ENCODE data around the gene GALM.
"Not testable (repeated sequence)": the region's sequence is repeated elsewhere in the genome, so short reads cannot be mapped to it uniquely, and the experiment has no call there.

GALM gene

DNA sequence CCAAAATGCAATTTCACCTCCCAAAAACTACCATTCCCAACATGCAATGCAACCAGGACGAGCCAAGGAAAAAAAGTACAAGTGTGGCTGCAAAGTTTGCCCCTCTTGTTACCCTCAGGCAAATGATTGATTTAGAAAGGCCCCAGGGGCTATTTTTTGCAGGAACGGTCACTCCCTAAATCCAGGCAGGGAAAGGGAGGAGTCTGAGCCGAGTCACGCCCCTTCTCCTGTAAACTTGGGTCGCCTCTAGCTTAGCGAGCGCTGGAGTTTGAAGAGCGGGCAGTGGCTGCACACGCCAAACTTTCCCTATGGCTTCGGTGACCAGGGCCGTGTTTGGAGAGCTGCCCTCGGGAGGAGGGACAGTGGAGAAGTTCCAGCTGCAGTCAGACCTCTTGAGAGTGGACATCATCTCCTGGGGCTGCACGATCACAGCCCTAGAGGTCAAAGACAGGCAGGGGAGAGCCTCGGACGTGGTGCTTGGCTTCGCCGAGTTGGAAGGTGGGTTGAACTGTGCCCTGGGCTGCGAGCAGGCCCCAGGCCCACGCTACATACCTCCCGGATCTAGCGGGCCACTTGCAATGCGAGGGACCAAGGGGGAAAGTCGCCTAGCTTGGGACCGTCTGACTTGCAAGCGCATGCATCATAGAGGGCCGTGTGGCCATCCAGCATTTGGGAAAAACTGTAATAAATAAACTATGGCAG is at the start of gene GALM:
Gene GALM (plus strand): TSS at position 261 of the 702 bp plus-strand sequence. CDS start 48 bp downstream, at position 309.
- peak in 2 of 4 experiments; percentile 36 to 50 for DNase-seq (ENCODE audit: low read depth in 4 of 4, low spot score in 1 of 4)

DNA sequence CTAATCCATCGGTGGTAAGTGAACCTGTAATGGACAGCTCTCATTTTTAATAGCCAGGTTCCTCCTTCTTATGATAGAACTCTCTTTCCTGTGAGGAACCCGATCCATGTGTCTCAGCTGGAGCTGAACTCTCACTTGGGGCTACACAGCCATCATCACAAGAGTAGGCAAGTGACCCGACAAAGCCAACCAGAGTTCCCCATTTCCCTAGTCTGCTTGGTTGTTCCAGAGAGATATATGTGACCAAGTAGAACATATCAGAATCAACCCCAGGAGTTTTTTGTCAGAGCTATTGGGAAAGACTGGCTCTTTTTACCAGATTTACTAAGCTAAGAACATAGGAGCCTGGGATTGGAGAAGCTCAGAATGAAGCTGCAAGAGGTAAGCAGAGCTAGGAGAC is 48.6 kb upstream of the GALM start:
- DNase-seq (ENCODE audit: low read depth in 4 of 4, low spot score in 1 of 4) = no peak

DNA sequence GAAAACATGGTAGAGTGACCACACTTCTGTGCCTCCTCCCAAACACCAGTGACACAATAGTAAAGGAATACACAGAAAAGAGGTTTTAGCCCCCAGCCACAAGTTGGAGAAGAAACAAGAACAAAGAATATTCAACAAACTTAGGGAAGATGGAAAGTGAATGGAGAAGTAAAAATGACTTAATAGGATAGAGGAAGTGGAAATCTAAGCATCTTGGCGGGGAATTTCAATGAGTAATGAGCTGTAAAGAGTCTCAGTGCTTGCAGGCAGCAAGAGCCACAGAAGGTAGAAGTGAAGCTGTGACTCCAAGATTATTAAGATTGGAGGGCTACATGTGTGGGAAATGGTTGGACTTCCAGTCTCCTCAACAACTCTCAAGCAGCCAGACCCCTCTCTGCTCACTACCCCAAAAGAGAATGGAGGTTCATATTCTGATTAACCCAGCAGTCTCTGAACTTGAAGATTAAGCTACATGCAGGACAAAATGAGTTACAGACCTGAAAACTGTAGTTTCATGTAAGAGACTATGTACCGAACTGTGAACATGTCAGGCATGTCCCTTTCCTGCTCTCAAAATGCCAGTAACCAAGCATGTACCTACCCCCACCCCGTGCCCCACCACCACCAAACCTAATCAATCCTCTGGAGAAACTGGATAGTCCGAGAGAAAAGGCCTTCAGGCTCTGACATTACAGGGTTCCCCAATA is 46.3 kb upstream of the GALM start:
- DNase-seq (ENCODE audit: low read depth in 4 of 4, low spot score in 1 of 4) = no peak

DNA sequence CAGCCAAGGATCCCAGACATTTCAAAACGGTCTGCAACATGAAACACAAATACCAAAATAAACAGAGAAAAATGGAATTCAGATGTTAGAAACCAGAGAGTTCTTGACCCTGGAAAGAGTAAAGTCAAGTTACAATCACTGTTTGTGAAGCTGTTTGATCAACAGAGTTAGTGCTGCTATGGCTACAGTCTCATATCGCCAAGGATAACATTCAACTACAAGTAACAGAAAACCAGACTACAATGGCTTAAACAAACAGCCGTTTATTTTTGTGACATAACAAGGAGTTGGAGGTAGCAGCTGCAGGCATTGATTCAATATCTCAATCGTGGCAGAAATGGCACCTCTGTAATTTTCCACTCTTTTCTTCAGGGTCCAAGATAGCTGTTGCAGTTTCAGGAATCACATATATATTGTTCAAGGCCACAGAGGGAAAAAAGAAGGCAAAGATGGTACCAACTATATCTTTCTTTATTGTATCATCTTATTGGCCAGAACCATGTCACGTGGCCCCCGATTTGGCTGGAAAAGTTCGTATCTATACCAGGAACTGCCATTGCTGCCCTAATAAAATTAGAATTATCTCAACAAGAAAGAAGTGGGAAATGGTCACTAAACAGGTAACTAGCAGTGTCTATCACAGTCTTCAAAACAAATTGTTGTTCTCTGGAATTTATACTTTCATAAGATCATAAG is 45.5 kb upstream of the GALM start:
- DNase-seq (ENCODE audit: low read depth in 4 of 4, low spot score in 1 of 4) = no peak

DNA sequence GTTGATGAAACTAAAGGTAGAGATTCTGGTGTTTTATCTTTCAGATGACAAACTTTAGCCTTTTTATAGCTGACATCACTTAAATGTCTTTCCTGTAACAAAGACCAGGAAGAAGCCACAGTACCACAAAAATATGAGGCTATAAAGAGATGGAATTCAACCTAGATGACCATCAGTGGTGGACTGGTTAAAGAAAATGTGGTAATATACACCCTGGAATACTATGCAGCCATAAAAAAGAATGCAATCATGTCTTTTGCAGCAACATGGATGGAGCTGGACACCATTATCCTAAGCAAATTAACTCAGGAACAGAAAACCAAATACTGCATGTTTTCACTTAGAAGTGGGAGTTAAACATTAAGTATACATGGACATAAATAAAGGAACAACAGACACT is 44.9 kb upstream of the GALM start:
- DNase-seq (ENCODE audit: low read depth in 4 of 4, low spot score in 1 of 4) = no peak

DNA sequence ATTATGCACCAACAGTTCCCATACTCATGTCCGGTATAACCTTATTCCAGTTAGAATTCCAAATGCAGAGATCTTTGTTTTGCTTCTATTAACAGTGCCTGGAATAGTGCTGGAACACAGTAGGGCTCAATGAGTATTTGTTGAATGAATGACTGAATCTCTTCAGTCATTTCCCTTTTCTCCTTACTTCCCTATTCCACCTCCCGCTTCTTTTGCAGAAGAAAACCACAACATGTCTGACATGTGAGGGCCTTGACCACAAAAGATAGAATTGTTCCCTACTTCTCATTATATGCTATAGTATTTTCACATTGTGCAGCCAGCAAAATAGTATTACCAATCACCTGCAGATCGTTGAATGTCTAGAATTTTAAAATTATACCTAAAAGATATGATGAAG is 43.7 kb upstream of the GALM start:
- no peak for DNase-seq (ENCODE audit: low read depth in 4 of 4, low spot score in 1 of 4)

DNA sequence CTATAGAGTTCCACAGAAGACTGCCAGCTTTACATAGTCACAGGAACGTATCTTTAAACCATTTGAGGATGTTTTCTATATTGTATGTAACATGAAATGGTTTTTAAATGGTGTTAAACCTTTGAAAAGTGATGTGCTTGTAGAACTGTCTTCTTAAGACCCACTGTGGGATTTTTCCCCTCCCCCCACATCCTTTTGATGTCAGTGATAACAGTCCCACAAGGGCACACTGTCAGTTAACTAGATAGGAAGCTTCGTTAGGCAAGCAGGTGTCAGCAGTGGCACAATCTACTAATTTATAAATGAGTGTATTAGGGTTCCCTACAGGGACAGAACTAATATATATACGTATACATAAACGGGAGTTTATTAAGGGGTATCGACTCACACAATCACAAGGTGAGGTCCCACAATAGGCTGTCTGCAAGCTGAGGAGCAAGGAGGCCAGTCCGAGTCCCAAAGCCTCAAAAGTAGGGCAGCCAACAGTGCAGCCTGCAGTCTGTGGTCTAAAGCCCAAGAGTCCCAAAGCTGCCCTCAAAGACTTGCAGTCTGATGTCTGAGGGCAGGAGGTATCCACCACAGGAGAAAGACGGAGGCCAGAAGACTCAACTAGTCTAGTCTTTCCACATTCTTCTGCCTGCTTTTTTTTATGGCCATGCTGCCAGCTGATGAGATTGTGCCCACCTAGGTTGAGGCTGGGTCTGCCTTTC is 39.4 kb upstream of the GALM start:
- DNase-seq (ENCODE audit: low read depth in 4 of 4, low spot score in 1 of 4) = no peak

DNA sequence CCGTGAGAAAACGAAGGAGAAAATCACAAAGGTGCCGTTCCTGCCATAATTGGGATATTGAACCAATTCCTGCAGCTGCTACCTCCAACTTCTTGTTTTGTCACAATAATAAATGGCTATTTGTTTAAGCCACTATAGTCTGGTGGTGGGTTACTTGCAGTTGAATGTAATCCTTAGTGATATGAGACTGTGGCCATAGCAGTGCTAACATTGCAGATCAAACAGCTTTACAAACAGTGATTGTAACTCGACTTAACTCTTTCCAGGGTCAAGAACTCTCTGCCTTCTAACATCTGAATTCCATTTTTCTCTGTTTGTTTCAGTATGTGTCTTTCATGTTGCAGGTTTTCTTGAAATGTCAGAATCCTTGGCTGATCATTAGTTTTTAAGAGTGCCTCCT is 38.5 kb upstream of the GALM start:
- no peak for DNase-seq (ENCODE audit: low read depth in 4 of 4, low spot score in 1 of 4)

DNA sequence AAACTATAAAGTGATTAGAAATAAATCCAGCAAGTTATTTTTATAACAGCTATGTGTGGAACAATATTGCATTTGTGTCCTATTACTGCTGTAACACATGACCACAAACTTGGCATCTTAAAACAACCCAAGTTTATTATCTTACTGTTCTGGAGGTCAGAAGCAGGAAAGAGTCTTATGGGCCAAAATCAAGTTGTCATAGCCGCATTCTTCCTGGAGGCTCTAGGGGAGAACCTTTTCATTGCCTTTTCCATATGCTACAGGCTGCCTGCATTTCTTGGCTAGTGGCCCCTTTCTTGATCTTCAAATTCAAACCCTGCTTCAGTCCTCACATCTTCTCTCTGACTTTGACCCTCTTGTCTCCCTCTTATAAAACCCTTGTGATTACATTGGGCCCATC is 36.2 kb upstream of the GALM start:
- DNase-seq (ENCODE audit: low read depth in 4 of 4, low spot score in 1 of 4) = no peak

DNA sequence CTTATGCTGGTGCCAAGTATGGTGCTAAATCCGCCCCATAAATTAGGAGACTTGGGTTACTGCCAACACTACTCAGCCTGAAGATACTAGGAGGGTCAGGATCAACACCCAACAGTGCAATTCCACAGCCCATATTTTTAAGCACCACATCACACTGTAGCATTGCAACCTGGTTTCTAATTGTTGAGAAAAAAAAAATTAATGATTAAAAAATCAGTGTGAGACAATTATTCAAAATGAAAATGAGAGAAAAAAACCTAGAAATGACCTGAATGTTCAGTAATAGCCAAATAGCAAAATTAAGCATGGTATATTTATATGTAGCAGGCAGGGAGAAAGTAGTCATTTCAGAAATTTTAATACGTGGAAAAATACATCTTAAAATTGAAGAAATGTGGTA is 33.9 kb upstream of the GALM start:
- DNase-seq (ENCODE audit: low read depth in 4 of 4, low spot score in 1 of 4) = no peak

DNA sequence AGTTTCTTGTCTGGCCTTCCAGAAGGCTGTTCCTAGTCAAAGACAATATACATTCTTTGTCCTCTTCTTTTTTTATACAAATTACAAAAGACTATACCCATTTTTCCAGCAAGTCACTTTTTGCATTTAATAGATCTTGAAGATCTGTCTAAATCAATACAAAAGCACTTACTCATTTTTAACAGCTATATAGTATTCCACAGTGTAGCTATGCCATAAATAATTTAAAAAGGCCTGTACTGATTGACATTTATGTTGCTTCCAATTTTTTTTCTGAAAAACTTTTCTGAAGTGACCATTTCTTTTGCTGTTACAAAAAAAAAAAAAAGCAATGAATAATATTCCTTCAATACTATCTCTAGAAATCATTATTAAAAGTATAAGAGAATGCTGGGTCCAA is 32.9 kb upstream of the GALM start:
- no peak for DNase-seq (ENCODE audit: low read depth in 4 of 4, low spot score in 1 of 4)

DNA sequence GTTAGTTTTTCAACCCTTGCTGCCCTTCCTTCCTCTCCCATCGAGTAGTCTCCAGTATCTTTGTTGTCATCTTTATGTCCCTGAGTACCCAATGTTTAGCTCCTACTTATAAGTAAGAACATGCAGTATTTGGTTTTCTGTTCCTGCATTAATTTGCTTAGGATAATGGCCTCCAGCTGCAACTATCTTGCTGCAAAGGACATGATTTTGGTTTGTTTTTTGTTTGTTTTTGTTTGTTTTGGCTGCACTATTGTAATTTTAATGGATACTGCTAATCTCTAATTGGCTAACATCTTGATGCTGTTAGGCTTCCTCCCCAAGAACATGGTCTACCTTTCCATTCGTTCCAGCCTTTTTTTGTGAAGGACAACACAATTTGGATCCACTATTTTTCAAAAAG is 32.0 kb upstream of the GALM start:
- DNase-seq (ENCODE audit: low read depth in 4 of 4, low spot score in 1 of 4) = no peak

DNA sequence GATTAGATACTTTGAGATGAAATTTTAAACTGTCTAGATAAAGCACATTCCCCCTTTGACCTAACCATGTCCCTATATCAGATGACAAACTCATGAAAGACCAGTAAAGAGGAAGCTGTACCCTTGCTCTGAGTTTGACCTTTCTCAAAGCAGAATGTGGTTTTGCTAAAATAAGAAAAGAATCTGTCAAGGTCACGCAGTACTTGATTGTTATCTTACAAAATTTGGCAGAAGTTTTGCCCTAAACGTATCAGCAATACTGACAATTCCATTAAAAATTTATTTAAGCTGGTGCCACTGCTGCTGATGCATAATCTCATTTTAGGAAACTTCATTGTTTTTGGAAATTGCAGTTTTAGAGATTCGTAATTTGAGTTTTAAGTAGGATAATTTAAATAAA is 31.2 kb upstream of the GALM start:
- DNase-seq (ENCODE audit: low read depth in 4 of 4, low spot score in 1 of 4) = no peak

DNA sequence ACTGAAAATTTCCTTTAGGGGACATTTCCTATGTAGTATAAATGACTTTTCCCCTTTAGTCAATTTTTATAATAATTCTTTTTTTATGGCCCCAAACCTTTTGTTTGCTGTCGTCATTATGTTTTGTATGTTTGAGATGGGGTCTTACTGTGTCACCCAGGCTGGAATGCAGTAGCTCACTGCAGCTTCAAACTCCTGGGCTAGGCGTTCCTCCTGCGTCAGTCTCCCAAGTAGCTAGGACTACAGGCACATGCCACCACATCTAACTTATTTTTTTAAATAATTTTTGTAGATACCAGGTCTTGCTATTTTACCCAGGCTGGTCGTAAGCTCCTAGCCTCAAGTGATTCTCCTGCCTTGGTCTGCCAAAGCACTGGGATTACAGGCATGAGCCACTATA is 30.8 kb upstream of the GALM start:
- no peak for DNase-seq (ENCODE audit: low read depth in 4 of 4, low spot score in 1 of 4)

DNA sequence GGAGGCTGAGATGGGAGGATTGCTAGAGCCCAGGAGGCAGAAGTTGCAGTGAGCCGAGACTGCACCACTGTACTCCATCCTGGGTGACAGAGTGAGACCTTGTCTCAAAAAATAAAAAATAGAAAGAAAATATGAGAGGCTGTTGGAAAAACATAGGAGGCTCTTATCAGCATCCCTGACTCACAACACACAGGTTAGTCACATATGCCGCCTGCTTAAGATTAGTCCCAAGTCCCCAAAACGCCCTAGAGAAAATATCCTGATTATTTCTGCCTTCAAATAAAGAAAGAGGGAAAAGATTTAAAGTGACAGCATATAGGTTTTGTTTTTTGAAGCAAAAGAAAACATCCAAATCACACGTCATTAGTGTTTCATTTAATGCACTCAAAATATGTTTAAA is 29.8 kb upstream of the GALM start:
- DNase-seq (ENCODE audit: low read depth in 4 of 4, low spot score in 1 of 4) = no peak

DNA sequence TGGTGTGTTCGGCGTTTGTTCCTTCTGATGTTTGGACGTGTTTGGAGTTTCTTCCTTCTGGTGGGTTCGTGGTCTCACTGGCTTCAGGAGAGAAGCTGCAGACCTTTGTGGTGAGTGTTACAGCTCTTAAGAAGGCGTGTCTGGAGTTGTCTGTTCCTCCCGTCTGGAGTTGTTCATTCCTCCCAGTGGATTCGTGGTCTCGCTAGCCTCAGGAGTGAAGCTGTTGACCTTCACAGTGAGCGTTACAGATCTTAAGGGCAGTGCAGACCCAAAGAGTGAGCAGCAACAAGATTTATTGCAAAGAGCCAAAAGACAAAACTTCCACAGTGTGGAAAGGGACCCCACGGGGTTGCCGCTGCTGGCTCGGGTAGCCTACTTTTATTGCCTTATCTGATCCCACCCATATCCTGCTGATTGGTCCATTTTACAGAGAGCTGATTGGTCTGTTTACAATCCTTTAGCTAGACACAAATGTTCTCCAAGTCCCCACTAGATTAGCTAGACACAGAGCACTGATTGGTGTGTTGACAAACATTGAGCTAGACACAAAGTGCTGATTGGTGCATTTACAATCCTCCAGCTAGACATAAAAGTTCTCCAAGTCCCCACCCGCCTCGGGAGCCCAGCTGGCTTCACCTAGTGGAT is 23.4 kb upstream of the GALM start:
- not testable (repeated sequence) for DNase-seq (ENCODE audit: low read depth in 4 of 4, low spot score in 1 of 4)

DNA sequence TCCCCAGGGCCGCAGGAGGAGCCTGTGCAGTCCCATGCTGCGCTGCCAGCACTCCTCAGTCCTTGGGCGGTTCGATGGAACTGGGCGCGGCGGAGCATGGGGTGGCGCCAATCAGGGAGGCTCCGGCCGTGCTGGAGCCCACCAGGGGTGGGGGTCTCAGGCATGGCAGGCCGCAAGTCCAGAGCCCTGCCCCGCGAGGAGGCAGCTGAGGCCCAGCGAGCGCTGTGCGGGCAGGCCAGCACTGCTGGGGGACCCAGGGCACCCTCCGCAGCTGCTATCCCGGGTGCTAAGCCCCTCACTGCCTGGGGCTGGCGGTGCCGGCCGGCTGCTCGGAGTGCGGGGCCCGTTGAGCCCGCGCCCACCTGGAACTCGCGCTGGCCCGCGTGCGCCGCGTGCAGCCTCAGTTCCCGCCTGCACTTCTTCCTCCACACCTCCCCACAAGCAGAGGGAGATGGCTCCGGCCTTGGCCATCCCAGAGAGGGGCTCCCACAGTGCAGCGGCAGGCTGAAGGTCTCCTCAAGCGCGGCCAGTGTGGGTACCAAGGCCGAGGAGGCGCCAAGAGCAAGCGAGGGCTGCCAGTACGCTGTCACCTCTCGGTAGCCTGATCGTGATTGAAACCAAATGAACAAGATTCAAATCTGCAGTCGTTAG is 22.8 kb upstream of the GALM start:
- DNase-seq (ENCODE audit: low read depth in 4 of 4, low spot score in 1 of 4) = no peak

DNA sequence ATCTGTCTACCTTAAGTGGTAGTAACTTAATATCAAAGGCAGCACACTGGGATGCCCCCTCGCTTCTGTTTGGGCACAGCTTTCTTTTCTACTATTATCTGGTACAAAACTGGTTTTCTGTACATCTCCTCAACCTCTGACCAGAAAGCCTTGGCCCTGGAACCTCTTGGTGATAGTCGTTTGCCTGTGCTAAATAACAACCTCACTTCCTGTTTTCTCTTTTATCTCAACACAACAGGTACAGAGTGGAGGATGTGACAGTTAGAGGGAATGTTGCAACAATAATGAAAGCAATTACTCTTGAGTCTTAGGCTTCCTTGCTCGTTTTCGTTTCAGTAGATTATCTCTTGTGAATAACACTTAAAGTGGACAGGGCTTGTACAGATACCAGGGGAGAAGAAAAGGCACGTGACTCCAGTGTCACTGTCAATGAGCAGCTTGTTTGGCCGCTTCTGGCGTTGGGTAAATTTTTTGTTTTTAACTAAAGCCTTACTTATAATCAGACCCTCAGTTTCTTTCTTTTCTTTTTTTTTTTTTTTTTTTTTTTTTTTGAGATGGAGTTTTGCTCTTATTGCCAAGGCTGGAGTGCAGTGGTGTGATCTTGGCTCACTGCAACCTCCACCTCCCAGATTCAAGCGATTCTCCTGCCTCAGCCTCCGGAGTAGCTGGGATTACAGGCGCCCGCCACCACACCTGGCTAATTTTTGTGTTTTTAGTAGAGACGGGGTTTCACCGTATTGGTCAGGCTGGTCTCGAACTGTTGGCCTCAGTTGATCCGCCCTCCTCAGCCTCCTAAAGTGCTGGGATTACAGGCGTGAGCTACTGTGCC is 22.0 kb upstream of the GALM start:
- not testable (repeated sequence) for DNase-seq (ENCODE audit: low read depth in 4 of 4, low spot score in 1 of 4)

DNA sequence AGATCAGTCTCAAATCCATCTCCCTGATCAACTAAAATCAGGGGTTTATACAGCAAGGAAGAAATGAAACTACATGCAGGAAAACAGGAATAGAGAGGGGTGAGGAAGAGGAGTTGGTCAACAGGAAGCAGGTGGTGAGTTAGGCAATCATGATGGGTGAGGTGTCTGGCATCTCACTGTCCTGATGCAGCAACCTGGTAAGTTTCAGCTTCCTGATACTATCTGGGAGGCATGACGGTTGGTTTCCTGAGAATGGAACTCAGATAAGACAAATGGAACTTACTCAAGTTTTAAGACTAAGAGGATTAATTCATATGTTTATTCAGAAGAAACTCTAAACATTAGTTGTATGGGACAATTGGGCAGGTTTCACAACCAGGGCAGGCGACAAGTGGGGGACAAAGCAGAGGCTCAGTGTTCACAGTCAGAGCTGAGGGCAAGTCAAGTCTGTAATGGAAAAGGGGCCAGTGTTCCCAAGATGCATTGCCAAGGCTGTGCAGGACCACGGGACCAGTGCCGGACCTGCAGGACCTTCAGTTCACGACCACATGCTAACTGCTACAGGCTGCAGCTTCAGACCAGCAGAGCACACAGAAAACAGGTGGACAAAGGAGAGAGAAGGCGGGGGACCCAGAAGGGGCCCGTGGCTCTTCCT is 17.7 kb upstream of the GALM start:
- no peak for DNase-seq (ENCODE audit: low read depth in 4 of 4, low spot score in 1 of 4)

All from stimulated activated CD4-positive, alpha-beta T cell treated with anti-CD3 and anti-CD28 coated beads, Interleukin-1b, Interleukin-23, amount 100 ng/mL, for 24 hours (primary cell).